H1 (cell line): ENCODE results near the gene AK8. TPM values are rescaled to one million over a fixed set of nuclear protein-coding genes. Genes with fewer than 3 reads are reported as not detected.

Experiments
- CTCF ChIA-PET: fragments of 300-600 bp; sonication (Branson Sonifier 250); formaldehyde crosslinking; loops from one replicate; lab custom pipeline; 2021; ENCODE audit not compliant: partially characterized antibody; lab: Charles Lee
- POLR2A ChIA-PET: fragments of 300-600 bp; sonication (Branson Sonifier 250); formaldehyde crosslinking; loops from one replicate; lab custom pipeline; 2021; ENCODE audit warnings: inconsistent platforms; ENCODE audit not compliant: partially characterized antibody; lab: Charles Lee
- DNase-seq, 2 experiments: peaks; one replicate each; pipeline versions ENCODE4 v3.0.0 to v3.0.0-alpha.2; 2010 to 2022; ENCODE audit warnings: low spot score in 2 of 2, low read depth in 1 of 2, mixed read lengths in 1 of 2
- FAIRE-seq: peaks from 2 replicates; lab custom pipeline; 2011; peaks lifted over from hg19 to GRCh38; lab: Jason Lieb, UNC
- H2AFZ ChIP-seq: 2 replicates; pipeline ENCODE4 v1.8.1; 2012; ENCODE audit warnings: low read length, inconsistent platforms
- H2AK5ac ChIP-seq: 2 replicates; pipeline ENCODE4 v1.6.1; 2013; ENCODE audit warnings: low read depth, low read length
- H2BK120ac ChIP-seq: replicated peaks from 2 replicates; pipeline ENCODE3; 2013; ENCODE audit warnings: low read depth, low read length, inconsistent platforms
- H2BK12ac ChIP-seq: 2 replicates; pipeline ENCODE4 v1.6.1; 2013; ENCODE audit warnings: low read depth, low read length
- H2BK15ac ChIP-seq: 2 replicates; pipeline ENCODE4 v1.6.1; 2013; ENCODE audit warnings: low read length
- H2BK20ac ChIP-seq: 2 replicates; pipeline ENCODE4 v1.6.1; 2013; ENCODE audit warnings: low read length
- H2BK5ac ChIP-seq: 2 replicates; pipeline ENCODE4 v1.6.1; 2013; ENCODE audit warnings: low read depth, low read length
- H3K14ac ChIP-seq: 2 replicates; pipeline ENCODE4 v1.6.1; 2013; ENCODE audit warnings: inconsistent platforms; ENCODE audit not compliant: insufficient read length
- H3K18ac ChIP-seq: 2 replicates; pipeline ENCODE4 v1.6.1; 2013; ENCODE audit warnings: low read length; ENCODE audit errors: extremely low read depth
- H3K23ac ChIP-seq: 2 replicates; pipeline ENCODE4 v1.6.1; 2013; ENCODE audit warnings: inconsistent platforms; ENCODE audit not compliant: insufficient read length
- H3K23me2 ChIP-seq: 2 replicates; pipeline ENCODE4 v1.6.1; 2013; ENCODE audit warnings: low read depth, low read length
- H3K27ac ChIP-seq: 2 replicates; pipeline ENCODE4 v1.6.1; 2011; ENCODE audit warnings: low read depth, low read length, inconsistent platforms
- H3K27me3 ChIP-seq, 4 experiments: replicated peaks in 1 of 4; 1 replicate in 1 of 4; 2 replicates in 3 of 4; pipeline versions ENCODE4 v1.6.1 to v1.8.1; 2011 to 2013; ENCODE audit warnings: low read length in 3 of 4, mild to moderate bottlenecking in 3 of 4, inconsistent platforms in 2 of 4, mixed read lengths in 2 of 4, moderate library complexity in 1 of 4; ENCODE audit not compliant: control insufficient read depth in 3 of 4, insufficient read depth in 3 of 4; ENCODE audit errors: extremely low read depth in 1 of 4
- H3K36me3 ChIP-seq, 4 experiments: 2 replicates each; pipeline versions ENCODE4 v1.6.1 to v1.8.1; 2011 to 2013; ENCODE audit warnings: mild to moderate bottlenecking in 4 of 4, low read length in 3 of 4, moderate library complexity in 2 of 4, control low read depth in 1 of 4, inconsistent platforms in 1 of 4; ENCODE audit not compliant: insufficient read depth in 4 of 4, control insufficient read depth in 2 of 4
- H3K4ac ChIP-seq: replicated peaks from 2 replicates; pipeline ENCODE3; 2013; ENCODE audit warnings: low read length, low read depth, mixed read lengths, inconsistent platforms; ENCODE audit not compliant: insufficient read length
- H3K4me1 ChIP-seq, 4 experiments: replicated peaks in 1 of 4; 1 replicate in 1 of 4; 2 replicates in 3 of 4; pipeline versions ENCODE4 v1.6.1 to v1.8.1; 2011 to 2013; ENCODE audit warnings: low read length in 3 of 4, inconsistent platforms in 2 of 4, mixed read lengths in 1 of 4; ENCODE audit not compliant: insufficient read depth in 4 of 4, control insufficient read depth in 3 of 4
- H3K4me2 ChIP-seq, 2 experiments: 2 replicates each; pipeline versions ENCODE4 v1.6.1 to v1.8.1; 2011 to 2013; ENCODE audit warnings: low read depth in 2 of 2, low read length in 2 of 2, control low read depth in 1 of 2, inconsistent platforms in 1 of 2, mild to moderate bottlenecking in 1 of 2; ENCODE audit not compliant: insufficient read depth in 1 of 2
- H3K4me3 ChIP-seq, 4 experiments: fragments of 200-600, 300-600 bp in 1 of 4; sonication (generic), shearing (Covaris generic), sonication (Bioruptor Twin) in 1 of 4; 2 replicates each; pipeline versions ENCODE4 v1.5.1 to v1.8.1; 2011 to 2016; ENCODE audit warnings: low read length in 4 of 4, low read depth in 3 of 4, control low read depth in 2 of 4, inconsistent platforms in 2 of 4, mild to moderate bottlenecking in 2 of 4, mixed read lengths in 1 of 4, moderate library complexity in 1 of 4; ENCODE audit not compliant: insufficient read depth in 2 of 4; ENCODE audit errors: extremely low read depth in 1 of 4
- H3K56ac ChIP-seq: replicated peaks from 2 replicates; pipeline ENCODE3; 2013; ENCODE audit warnings: low read depth, mild to moderate bottlenecking, mixed read lengths, low read length, inconsistent platforms; ENCODE audit not compliant: insufficient read length
- H3K79me1 ChIP-seq: 2 replicates; pipeline ENCODE4 v1.6.1; 2013; ENCODE audit warnings: low read depth, low read length, control low read depth
- H3K79me2 ChIP-seq, 2 experiments: 2 replicates each; pipeline versions ENCODE4 v1.6.1 to v1.8.1; 2012 to 2013; ENCODE audit warnings: low read length in 2 of 2, mild to moderate bottlenecking in 2 of 2, inconsistent platforms in 1 of 2; ENCODE audit not compliant: insufficient read depth in 2 of 2, control insufficient read depth in 1 of 2
- H3K9ac ChIP-seq, 4 experiments: replicated peaks in 1 of 4; 1 replicate in 1 of 4; 2 replicates in 3 of 4; pipeline versions ENCODE4 v1.6.1 to v1.8.1; 2011 to 2013; ENCODE audit warnings: low read depth in 3 of 4, low read length in 3 of 4, control low read depth in 2 of 4, mild to moderate bottlenecking in 2 of 4, moderate library complexity in 2 of 4, inconsistent platforms in 1 of 4; ENCODE audit errors: extremely low read depth in 1 of 4
- H3K9me3 ChIP-seq, 2 experiments: 2 replicates each; pipeline versions ENCODE4 v1.6.1 to v1.8.1; 2012 to 2013; ENCODE audit warnings: mild to moderate bottlenecking in 2 of 2, moderate library complexity in 2 of 2, control low read depth in 1 of 2, inconsistent platforms in 1 of 2, low read depth in 1 of 2, low read length in 1 of 2, mixed read lengths in 1 of 2; ENCODE audit not compliant: insufficient read depth in 2 of 2
- H4K20me1 ChIP-seq, 2 experiments: replicated peaks in 1 of 2; 2 replicates each; pipeline versions ENCODE3 to v1.8.1; 2011 to 2013; ENCODE audit warnings: inconsistent platforms in 2 of 2, low read length in 2 of 2, mild to moderate bottlenecking in 1 of 2; ENCODE audit not compliant: insufficient read depth in 2 of 2, control insufficient read depth in 1 of 2
- H4K5ac ChIP-seq: 2 replicates; pipeline ENCODE4 v1.6.1; 2013; ENCODE audit warnings: low read length, low read depth, mixed read lengths, inconsistent platforms; ENCODE audit not compliant: insufficient read length
- H4K8ac ChIP-seq: 2 replicates; pipeline ENCODE4 v1.8.0; 2013; ENCODE audit warnings: mild to moderate bottlenecking, moderate library complexity, low read length, inconsistent platforms; ENCODE audit not compliant: insufficient read depth; ENCODE audit errors: extremely low read depth
- H4K91ac ChIP-seq: replicated peaks from 2 replicates; pipeline ENCODE3; 2013; ENCODE audit warnings: low read length, mixed read lengths, inconsistent platforms; ENCODE audit not compliant: insufficient read length
- CBX5 ChIP-seq: fragments of 300-800, 300-1000 bp; sonication (generic); IDR thresholded peaks from 2 replicates; pipeline ENCODE4 v1.7.1; 2016; ENCODE audit warnings: antibody characterized with exemption, low read length, low read depth
- CEBPB ChIP-seq: IDR thresholded peaks from 2 replicates; pipeline ENCODE4 v1.6.1; 2012; ENCODE audit warnings: low read depth, low read length
- CHD1 ChIP-seq: IDR thresholded peaks from 2 replicates; pipeline ENCODE4 v1.6.1; 2012; ENCODE audit warnings: low read depth, low read length, improper control_type of control experiment
- CHD2 ChIP-seq: IDR thresholded peaks from 2 replicates; pipeline ENCODE4 v1.6.1; 2012; ENCODE audit warnings: low read length, improper control_type of control experiment
- CREB1 ChIP-seq: IDR thresholded peaks from 2 replicates; pipeline ENCODE4 v1.6.1; 2012; ENCODE audit warnings: inconsistent platforms
- KDM4A ChIP-seq: IDR thresholded peaks from one replicate; pipeline ENCODE4 v1.7.1; 2012; ENCODE audit warnings: low read depth, mild to moderate bottlenecking, moderate library complexity, low read length, inconsistent platforms; ENCODE audit not compliant: severe bottlenecking
- SAP30 ChIP-seq: fragments of 300-600 bp; sonication (generic); IDR thresholded peaks from 2 replicates; pipeline ENCODE4 v1.7.1; 2012; ENCODE audit warnings: low read length, moderate library complexity, mild to moderate bottlenecking, inconsistent platforms; ENCODE audit not compliant: insufficient read depth, insufficient replicate concordance
- SP2 ChIP-seq: IDR thresholded peaks from 2 replicates; pipeline ENCODE4 v1.6.1; 2012; ENCODE audit warnings: mild to moderate bottlenecking, low read length, inconsistent platforms
- SRF ChIP-seq: IDR thresholded peaks from 2 replicates; pipeline ENCODE4 v1.6.1; 2011; ENCODE audit warnings: mild to moderate bottlenecking, low read depth, low read length, moderate library complexity
- TEAD4 ChIP-seq: IDR thresholded peaks from 2 replicates; pipeline ENCODE4 v1.6.1; 2012; ENCODE audit warnings: low read depth, low read length, inconsistent platforms, mixed read lengths
- WGBS, 2 experiments: shearing (Covaris generic) in 1 of 2; methylation state at CpG; one replicate each; pipeline versions ENCODE4 v1.1.6 to v1.1.7; 2013 to 2015; ENCODE audit warnings: low lambda C conversion rate in 2 of 2, mixed read lengths in 2 of 2, inconsistent platforms in 1 of 2, low coverage in 1 of 2, missing lambda C conversion rate in 1 of 2; ENCODE audit not compliant: insufficient replicate concordance in 2 of 2, insufficient coverage in 1 of 2, insufficient read length in 1 of 2; ENCODE audit errors: extremely low coverage in 1 of 2, missing lambda C conversion rate in 1 of 2; 5-methylcytosine and 5-hydroxymethylcytosine counted together
- polyA plus RNA-seq, 7 experiments: library from polyadenylated mRNA; depleted of rRNA in 3 of 7; stranded (reverse) in 5 of 7; unstranded in 2 of 7; fragments of >200 nt in 5 of 7; fragments of 200-250 nt in 2 of 7; gene quantifications; 1 replicate in 5 of 7; 2 replicates in 1 of 7; 4 replicates in 1 of 7; pipeline versions ENCODE4 v1.2.1 to v1.2.3, GENCODE V29; 2011 to 2013; ENCODE audit warnings: missing spikeins in 2 of 7, mixed read lengths in 2 of 7
- total RNA-seq: library from RNA; stranded (reverse); fragmentation: NEBNext Ultra II Directional; extraction: Animal tissue kit (Norgen Biotek cat#: 25700); gene quantifications from 2 replicates; pipeline ENCODE4 v1.2.1, GENCODE V29; 2021

The AK8 gene
- total and polyA plus RNA-seq, 2 of the 8 experiments (the other 6 are each of a cell fraction or from before 2014, with no cell fraction given) = 0.35 to 0.48 TPM

GRCh38 chr9:132780230-132781007 lies 97.7 kb downstream of the AK8 start:
- peak in 1 of 2 experiments; percentile 37 for DNase-seq
- POLR2A ChIA-PET = no interaction called here

More at GRCh38 chr9:132780230-132781007, 97.7 kb downstream of the AK8 start:
- Histone ChIP-seq H2BK15ac (no peak overlapping the region), H2BK120ac (no peak overlapping the region), H3K4ac (no peak overlapping the region)
- FAIRE-seq = no peak
- TF ChIP-seq CHD1 (no peak), CBX5 (no peak), SP2 (no peak), KDM4A (no peak), CREB1 (no peak), SRF (no peak), CEBPB (no peak), SAP30 (no peak), TEAD4 (no peak), CHD2 (no peak)
- TF ChIP-seq, all 59 proteins: peak for 0
- H3K14ac ChIP-seq = no peak overlapping the region
- no peak overlapping the region for H4K91ac ChIP-seq
- no peak overlapping the region for H2BK5ac ChIP-seq
- CTCF ChIA-PET = interaction anchor here (1.9 kb wide), 1 partner anchor 12 kb away, joined by 7 read pairs; no protein-coding TSS in a partner anchor
- no peak overlapping the region for H4K8ac ChIP-seq
- no peak overlapping the region for H3K4me2 ChIP-seq
- H2BK20ac ChIP-seq = no peak overlapping the region
- H3K27me3 ChIP-seq = peaks cover 0 to 2% (median 0%) of the 10 kb centered on the region in 4 experiments; a peak in 2 of 7 replicates
- H3K4me1 ChIP-seq = no peaks in the 10 kb centered on the region
- no peaks in the 10 kb centered on the region for H3K36me3 ChIP-seq
- no peaks in the 10 kb centered on the region for H3K9me3 ChIP-seq
- H3K23me2 ChIP-seq = no peaks in the 10 kb centered on the region
- no peak overlapping the region for H2AK5ac ChIP-seq
- H4K20me1 ChIP-seq = no peaks in the 10 kb centered on the region
- H3K79me1 ChIP-seq = no peaks in the 10 kb centered on the region
- 88% methylated on average over 8 of the region's 8 CpGs; no CpG with 5 or more reads in 1 of the 2 experiments for WGBS, 2 experiments
- no peak overlapping the region for H3K56ac ChIP-seq
- H3K4me3 ChIP-seq = no peak overlapping the region
- no peak overlapping the region for H2BK12ac ChIP-seq
- no peak overlapping the region for H3K23ac ChIP-seq
- no peak overlapping the region for H2AFZ ChIP-seq
- H3K27ac ChIP-seq = no peak overlapping the region
- no peak overlapping the region for H4K5ac ChIP-seq
- H3K18ac ChIP-seq = no peak overlapping the region
- H3K79me2 ChIP-seq = no peaks in the 10 kb centered on the region
- H3K9ac ChIP-seq = no peak overlapping the region
